ENCODE results near the gene ZFYVE9.
"Not testable (repeated sequence)": the region's sequence is repeated elsewhere in the genome, so short reads cannot be mapped to it uniquely, and the experiment has no call there.

The ZFYVE9 gene

DNA sequence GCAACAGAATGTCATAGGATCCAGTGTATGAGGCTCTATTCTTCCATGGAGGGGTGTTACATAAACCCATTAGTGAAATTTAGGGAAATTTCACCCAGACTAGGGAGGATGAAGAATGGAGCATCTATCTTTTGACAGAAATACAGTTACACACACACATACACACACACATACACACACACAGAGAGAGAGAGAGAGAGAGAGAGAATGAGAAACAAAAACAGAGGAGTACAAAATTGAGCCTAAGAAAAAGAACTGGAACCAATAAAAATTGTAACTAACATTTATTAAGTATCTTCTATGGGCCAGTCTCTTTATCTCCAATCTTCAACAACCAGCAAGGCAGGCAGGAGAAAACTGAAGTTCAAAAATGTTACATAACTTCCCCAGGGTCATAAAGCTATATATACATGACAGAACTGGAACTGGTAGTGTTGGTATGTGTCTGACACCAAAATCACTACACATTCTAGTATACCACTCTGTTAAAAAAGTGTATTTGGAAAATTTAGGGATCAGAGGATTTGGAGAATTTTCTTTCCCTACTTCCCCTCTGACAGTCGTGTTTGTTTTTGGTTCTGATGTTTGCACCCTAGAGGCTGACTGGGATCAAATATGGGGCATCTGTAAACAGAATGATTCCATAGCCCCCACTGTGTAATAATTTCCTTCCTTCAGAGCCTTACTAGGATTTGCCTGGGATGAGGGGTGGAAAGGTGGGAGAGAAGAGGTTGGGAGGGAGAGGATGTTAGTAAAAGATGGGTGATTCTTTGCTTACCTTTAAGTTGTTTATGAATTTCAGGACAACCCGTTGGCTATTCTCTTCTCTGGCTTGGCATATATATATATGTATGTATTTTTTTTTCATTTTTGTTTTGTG lies 1.0 kb upstream of the ZFYVE9 start:
- no peak for DNase-seq (ENCODE audit: low read depth)
- TF ChIP-seq, protein P1, sequence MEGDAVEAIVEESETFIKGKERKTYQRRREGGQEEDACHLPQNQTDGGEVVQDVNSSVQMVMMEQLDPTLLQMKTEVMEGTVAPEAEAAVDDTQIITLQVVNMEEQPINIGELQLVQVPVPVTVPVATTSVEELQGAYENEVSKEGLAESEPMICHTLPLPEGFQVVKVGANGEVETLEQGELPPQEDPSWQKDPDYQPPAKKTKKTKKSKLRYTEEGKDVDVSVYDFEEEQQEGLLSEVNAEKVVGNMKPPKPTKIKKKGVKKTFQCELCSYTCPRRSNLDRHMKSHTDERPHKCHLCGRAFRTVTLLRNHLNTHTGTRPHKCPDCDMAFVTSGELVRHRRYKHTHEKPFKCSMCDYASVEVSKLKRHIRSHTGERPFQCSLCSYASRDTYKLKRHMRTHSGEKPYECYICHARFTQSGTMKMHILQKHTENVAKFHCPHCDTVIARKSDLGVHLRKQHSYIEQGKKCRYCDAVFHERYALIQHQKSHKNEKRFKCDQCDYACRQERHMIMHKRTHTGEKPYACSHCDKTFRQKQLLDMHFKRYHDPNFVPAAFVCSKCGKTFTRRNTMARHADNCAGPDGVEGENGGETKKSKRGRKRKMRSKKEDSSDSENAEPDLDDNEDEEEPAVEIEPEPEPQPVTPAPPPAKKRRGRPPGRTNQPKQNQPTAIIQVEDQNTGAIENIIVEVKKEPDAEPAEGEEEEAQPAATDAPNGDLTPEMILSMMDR (IDR thresholded peaks at IDR 0.05; ENCODE audit: insufficient read depth, low read depth, low read length, missing control alignments) = no peak
- H3K4me3 ChIP-seq (ENCODE audit: low read depth, low read length) = no peak overlapping the region

- TF ChIP-seq, protein P1 (IDR thresholded peaks at IDR 0.05; ENCODE audit: insufficient read depth, low read depth, low read length, missing control alignments) = no peak
- peak overlapping the region; percentile 60 for H3K4me3 ChIP-seq (ENCODE audit: low read depth, low read length)
- peak; percentile 48 for DNase-seq (ENCODE audit: low read depth)
Observed at GRCh38 chr1:52142220-52143183, 613 bp downstream of the ZFYVE9 start.

DNA sequence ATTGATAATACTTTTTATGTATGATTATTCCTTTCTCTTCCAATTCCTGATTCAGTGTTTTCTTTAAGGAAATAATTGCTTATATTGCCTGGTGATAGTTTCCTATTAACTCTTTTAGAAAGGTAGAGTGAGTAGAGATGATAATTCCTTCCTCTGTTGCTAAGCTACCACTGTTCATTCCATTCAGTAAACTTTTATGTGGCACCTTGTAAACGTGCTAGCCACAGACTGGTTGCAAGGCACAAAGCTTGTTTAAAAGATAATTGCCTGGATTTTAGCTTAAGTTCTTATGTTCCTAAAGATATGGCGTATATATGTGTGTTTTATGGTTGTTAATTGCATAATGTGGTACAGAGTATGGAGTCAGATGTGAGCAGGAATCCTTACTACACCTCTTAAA lies 3.2 kb downstream of the ZFYVE9 start:
- no peak overlapping the region for H3K4me3 ChIP-seq (ENCODE audit: low read depth, low read length)
- DNase-seq (ENCODE audit: low read depth) = no peak
- TF ChIP-seq, protein P1 (IDR thresholded peaks at IDR 0.05; ENCODE audit: insufficient read depth, low read depth, low read length, missing control alignments) = no peak

DNA sequence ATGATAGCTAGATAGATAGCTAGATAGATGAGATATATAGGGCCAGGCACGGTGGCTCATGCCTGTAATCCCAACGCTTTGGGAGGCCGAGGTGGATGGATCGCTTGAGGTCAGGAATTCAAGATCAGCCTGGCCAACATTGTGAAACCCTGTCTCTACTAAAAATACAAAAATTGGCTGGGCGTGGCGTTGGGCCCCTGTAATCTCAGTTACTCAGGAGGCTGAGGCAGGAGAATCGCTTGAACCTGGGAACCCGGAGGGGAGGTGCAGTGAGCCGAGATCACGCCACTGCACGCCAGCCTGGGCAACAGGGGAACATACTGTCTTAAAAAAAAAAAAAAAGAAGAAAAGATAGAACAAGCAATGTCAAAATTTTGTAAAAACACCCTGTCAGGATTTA lies 8.6 kb downstream of the ZFYVE9 start:
- H3K4me3 ChIP-seq (ENCODE audit: low read depth, low read length); DNase-seq (ENCODE audit: low read depth): not testable (repeated sequence)

- TF ChIP-seq, protein P1 (IDR thresholded peaks at IDR 0.05; ENCODE audit: insufficient read depth, low read depth, low read length, missing control alignments) = no peak
- H3K4me3 ChIP-seq (ENCODE audit: low read depth, low read length) = no peak overlapping the region
- no peak for DNase-seq (ENCODE audit: low read depth)
Observed at GRCh38 chr1:52150946-52151345, 9.1 kb downstream of the ZFYVE9 start.

DNA sequence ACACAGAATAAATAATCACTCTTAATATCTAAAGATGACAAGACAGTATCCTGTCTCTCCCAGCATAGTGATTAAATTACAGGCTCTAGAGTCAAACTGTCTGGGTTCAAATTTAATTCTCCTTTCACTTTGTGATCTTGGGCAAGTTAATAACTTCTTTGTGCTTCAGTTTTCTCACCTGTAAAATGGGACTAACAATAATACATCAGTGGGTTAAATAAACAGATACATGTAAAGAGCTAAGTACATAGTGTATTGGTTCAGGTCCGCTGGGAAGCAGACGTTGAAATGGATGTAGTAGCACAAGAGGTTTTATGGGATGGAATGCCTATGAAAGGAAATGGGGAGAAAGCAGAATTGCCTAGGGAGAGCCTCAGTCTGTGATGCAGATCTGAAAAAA lies 10.7 kb downstream of the ZFYVE9 start:
- no peak overlapping the region for H3K4me3 ChIP-seq (ENCODE audit: low read depth, low read length)
- DNase-seq (ENCODE audit: low read depth) = no peak
- TF ChIP-seq, protein P1 (IDR thresholded peaks at IDR 0.05; ENCODE audit: insufficient read depth, low read depth, low read length, missing control alignments) = no peak

DNA sequence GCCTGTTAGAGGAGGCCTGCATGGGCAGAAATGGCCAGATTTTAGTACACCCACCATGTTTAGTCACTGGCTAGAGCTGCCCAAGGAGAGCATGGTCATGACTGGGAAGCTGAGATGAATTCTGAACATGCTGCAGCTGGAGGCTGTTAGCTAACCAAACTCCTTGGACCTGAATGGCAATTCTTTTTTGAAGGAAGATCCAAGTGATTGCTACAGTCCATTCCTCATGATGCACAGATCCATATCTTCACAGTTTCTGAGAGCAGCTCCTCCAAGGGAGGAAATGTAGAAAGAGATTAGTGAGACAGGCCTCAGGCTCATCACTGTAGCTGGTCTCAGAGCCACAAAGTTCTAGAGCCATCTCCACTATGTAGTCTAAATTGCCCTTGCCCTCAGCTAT lies 11.1 kb downstream of the ZFYVE9 start:
- DNase-seq (ENCODE audit: low read depth) = no peak
- TF ChIP-seq, protein P1 (IDR thresholded peaks at IDR 0.05; ENCODE audit: insufficient read depth, low read depth, low read length, missing control alignments) = no peak
- H3K4me3 ChIP-seq (ENCODE audit: low read depth, low read length) = no peak overlapping the region
